ACC112 (cell line): Measurements from ENCODE around the gene OR3A2.
"Not testable (repeated sequence)": the region's sequence is repeated elsewhere in the genome, so short reads cannot be mapped to it uniquely, and the experiment has no call there.

ENCODE experiments used
- H2AFZ ChIP-seq: fragments of 200-600 bp; sonication (generic); one replicate; pipeline ENCODE4 v1.6.0; 2017; ENCODE audit warnings: antibody characterized with exemption, low read length; ENCODE audit not compliant: unreplicated experiment
- H3K27ac ChIP-seq: fragments of 200-600 bp; sonication (generic); 2 replicates; pipeline ENCODE4 v1.5.1; 2014; ENCODE audit warnings: low read depth, mild to moderate bottlenecking, antibody characterized with exemption, low read length, moderate library complexity
- H3K27me3 ChIP-seq: fragments of 200-600 bp; sonication (generic); 2 replicates; pipeline ENCODE4 v1.6.1; 2014; ENCODE audit warnings: mild to moderate bottlenecking, antibody characterized with exemption, low read length, moderate library complexity, mixed read lengths; ENCODE audit not compliant: insufficient read depth
- H3K36me3 ChIP-seq: fragments of 200-600 bp; sonication (generic); 2 replicates; pipeline ENCODE4 v1.6.1; 2016; ENCODE audit warnings: mild to moderate bottlenecking, antibody characterized with exemption, low read length, moderate library complexity, mixed read lengths; ENCODE audit not compliant: insufficient read depth
- H3K4me1 ChIP-seq: fragments of 200-600 bp; sonication (generic); one replicate; pipeline ENCODE4 v1.6.1; 2016; ENCODE audit warnings: low read length, mixed read lengths; ENCODE audit not compliant: insufficient read depth, unreplicated experiment, control insufficient read depth
- H3K4me3 ChIP-seq: fragments of 200-600 bp; sonication (generic); 2 replicates; pipeline ENCODE4 v1.5.1; 2014; ENCODE audit warnings: mild to moderate bottlenecking, low read depth, low read length
- H3K79me2 ChIP-seq: fragments of 200-600 bp; sonication (generic); one replicate; pipeline ENCODE4 v1.6.0; 2016; ENCODE audit warnings: low read length; ENCODE audit not compliant: control insufficient read depth, unreplicated experiment, insufficient read depth

Gene OR3A2

DNA sequence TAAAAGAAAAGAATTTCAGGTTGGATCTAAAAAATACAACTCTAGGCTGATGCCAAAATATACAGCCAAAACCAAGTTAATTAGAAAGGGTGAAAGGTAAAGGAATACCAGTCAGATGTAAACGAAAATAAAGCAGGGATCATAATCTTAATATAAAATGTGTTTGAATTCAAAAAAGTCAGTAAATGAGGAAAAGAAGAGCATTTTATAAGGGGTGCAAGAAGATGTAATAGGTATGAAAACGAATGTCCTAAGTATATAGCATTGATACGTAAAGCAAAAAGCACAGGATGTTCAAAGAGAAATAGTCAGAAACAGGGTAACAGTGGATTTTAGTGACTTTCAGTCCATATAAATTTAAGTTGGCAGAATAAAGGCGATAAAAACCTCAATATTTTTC is 90.5 kb downstream of the OR3A2 start:
- no peaks in the 10 kb centered on the region for H3K4me1 ChIP-seq
- H3K27ac ChIP-seq, result no peak overlapping the region
- H3K4me3 ChIP-seq, result no peak overlapping the region
- no peaks in the 10 kb centered on the region for H3K36me3 ChIP-seq
- no peak overlapping the region for H2AFZ ChIP-seq
- H3K79me2 ChIP-seq, result no peaks in the 10 kb centered on the region
- H3K27me3 ChIP-seq, result peaks cover 9% of the 10 kb centered on the region; the same call in 1 of the 2 replicates

DNA sequence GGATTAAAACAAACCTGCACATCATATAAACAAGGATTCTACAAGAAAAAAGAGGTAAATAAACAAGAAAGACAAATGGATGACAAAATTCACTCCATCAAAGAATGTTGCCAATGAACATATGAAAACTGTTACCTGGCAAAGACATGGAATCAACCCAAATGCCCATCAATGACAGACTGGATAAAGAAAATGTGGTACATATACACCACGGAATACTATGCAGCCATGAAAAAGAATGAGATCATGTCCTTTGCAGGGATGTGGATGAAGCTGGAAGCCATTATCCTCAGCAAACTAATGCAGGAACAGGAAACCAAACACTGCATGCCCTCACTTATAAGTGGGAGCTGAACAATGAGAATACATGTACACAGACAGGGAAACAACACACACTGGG is 92.6 kb downstream of the OR3A2 start:
- H3K27me3 ChIP-seq, H3K4me1 ChIP-seq, H3K27ac ChIP-seq, H3K4me3 ChIP-seq, H2AFZ ChIP-seq, H3K36me3 ChIP-seq, H3K79me2 ChIP-seq: not testable (repeated sequence)

DNA sequence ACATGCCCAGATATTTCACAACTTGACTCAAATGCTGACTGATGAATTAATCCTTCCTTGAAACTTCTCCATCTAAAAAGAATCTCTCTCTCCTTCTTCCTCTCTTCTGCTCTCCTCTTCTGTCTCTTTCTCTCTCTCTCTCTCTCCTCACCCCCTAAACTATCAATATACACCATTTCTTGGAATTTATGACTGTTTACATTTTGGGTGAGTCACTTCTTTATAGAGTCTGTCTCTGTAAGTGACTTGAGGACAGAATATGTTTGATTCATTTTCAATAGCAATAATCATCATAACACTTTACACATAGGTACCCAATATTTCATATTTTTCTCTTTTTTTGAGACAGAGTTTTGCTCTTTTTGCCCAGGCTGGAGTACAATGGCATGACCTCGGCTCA is 103.2 kb downstream of the OR3A2 start:
- Histone ChIP-seq H2AFZ (no peak overlapping the region), H3K27ac (no peak overlapping the region), H3K36me3 (no peaks in the 10 kb centered on the region), H3K27me3 (no peaks in the 10 kb centered on the region), H3K4me1 (no peaks in the 10 kb centered on the region), H3K4me3 (no peak overlapping the region), H3K79me2 (no peaks in the 10 kb centered on the region)

DNA sequence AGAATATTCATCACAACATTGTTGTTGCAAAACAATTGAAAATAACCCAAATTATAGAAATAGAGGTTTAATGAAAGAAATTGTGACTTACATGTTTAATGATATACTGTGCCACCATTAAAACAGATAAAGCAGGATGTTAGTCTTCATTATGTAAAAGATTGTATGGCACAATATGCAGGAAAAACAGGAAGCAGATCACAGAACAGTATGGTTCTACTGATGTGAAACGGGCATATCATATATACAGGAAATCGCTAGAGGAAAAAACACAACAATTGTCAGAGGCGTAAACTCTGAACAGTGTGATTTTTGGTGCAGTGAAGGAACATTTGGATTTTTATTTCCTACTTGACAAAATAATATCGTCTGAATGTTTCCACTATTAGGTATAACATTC is 110.0 kb downstream of the OR3A2 start:
- H3K4me3 ChIP-seq, result no peak overlapping the region
- H3K79me2 ChIP-seq, result no peaks in the 10 kb centered on the region
- H3K4me1 ChIP-seq, result no peaks in the 10 kb centered on the region
- H3K27ac ChIP-seq, result no peak overlapping the region
- H3K36me3 ChIP-seq, result no peaks in the 10 kb centered on the region
- no peaks in the 10 kb centered on the region for H3K27me3 ChIP-seq
- H2AFZ ChIP-seq, result no peak overlapping the region

DNA sequence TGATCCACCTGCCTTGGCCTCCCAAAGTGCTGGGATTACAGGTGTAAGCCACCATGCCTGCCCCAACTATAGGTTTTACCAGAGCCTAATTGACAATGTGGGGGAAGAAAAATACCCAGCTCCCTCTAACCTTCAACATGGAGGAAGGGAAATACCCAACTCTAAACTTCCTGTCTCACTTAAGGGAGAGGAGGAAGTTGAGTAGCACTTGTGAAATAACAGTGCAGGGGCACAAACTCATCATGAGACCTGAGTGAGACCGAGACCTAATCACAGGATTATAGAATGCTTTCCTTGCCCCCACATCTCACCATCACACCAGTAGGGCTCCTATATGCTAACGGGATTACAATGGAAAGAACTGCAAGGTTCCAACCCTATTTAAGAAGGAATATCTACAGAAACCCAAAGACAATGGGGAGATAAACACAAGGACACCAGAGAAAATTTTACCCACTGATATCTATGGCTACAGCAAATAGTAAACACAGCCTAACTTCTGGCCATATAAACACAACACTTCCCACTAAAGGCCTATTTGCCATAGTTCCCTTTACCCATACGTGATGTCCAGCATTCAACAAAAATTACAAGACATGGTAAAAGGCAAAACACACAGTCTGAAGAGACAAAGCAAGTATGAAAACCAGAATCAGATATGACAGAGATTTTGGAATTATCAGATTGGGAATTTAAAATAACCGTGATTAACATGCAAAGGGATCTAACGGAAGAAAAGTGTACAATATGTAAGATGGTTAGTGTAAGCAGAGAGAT is 114.8 kb downstream of the OR3A2 start:
- Histone ChIP-seq H3K4me3 (no peak overlapping the region), H3K36me3 (no peaks in the 10 kb centered on the region), H3K27me3 (no peaks in the 10 kb centered on the region), H3K4me1 (no peaks in the 10 kb centered on the region), H3K27ac (no peak overlapping the region), H2AFZ (no peak overlapping the region), H3K79me2 (no peaks in the 10 kb centered on the region)

DNA sequence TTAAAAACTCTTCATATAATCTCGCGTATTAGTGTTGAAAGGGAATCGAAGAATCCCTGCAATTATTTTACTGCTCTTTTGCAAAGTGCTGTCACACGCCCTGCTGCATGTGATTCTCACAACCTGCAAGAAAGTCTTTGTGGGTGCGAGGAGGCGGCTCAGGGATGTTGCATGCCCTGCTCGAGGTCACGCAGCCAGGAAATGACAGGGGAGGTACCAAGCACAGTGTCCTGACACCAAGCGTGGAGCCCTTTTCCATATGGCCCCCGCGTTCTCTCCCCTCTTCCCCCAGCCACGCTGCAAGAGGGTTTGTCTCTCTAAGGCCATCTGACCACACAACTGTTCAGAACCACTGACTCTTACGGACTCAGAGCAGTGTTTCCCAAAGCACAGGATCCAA is 125.5 kb downstream of the OR3A2 start:
- Histone ChIP-seq H3K4me3 (no peak overlapping the region), H3K79me2 (no peaks in the 10 kb centered on the region), H3K36me3 (no peaks in the 10 kb centered on the region), H2AFZ (no peak overlapping the region), H3K27me3 (peaks cover 4% of the 10 kb centered on the region; the same call in 1 of the 2 replicates), H3K27ac (no peak overlapping the region), H3K4me1 (no peaks in the 10 kb centered on the region)

DNA sequence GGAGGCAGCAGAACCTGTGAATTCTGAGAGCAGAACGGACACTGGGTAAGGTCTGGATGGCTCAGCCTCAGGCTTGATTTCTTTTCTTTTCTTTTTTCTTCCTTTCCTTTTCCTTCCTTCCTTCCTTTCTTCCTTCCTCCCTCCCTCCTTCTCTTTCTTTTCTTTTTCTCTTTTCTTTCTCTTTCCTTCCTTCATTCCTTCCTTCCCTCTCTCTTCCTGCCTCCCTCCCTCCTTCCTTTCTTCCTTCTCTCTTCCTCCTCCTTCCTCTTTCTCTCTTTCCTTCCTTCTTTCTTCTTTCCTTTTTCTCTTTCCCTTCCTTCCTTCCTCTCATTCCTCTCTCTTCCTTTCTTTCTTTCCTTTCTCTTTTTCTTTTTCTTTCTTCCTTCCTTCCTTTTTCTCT is 125.9 kb downstream of the OR3A2 start:
- Histone ChIP-seq H3K79me2 (no peaks in the 10 kb centered on the region), H3K4me3 (no peak overlapping the region), H3K27ac (no peak overlapping the region), H3K36me3 (no peaks in the 10 kb centered on the region), H2AFZ (no peak overlapping the region), H3K4me1 (no peaks in the 10 kb centered on the region), H3K27me3 (peaks cover 4% of the 10 kb centered on the region; the same call in 1 of the 2 replicates)

DNA sequence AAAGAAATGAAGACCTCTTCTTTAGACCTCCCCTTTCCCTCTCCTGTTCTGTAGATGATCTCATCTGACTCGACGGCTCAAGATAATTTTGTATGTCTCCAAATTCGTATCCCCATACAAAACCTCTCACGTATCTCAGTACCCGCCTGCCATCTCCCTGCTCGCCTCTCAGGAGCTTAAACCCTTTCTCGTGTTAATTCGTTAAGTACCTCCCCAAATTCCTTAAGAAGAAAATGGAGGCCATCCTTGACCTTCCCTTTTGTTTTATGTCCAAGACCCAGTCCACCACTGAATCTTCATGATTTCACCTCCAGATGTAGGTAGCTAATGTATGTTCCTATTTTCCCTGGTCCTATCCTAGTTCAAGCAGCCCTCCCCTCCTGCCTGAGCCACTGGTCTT is 129.5 kb downstream of the OR3A2 start:
- Histone ChIP-seq H3K36me3 (no peaks in the 10 kb centered on the region), H3K4me3 (no peak overlapping the region), H2AFZ (no peak overlapping the region), H3K27me3 (no peaks in the 10 kb centered on the region; the same call in 1 of the 2 replicates), H3K27ac (no peak overlapping the region), H3K79me2 (no peaks in the 10 kb centered on the region), H3K4me1 (no peaks in the 10 kb centered on the region)

DNA sequence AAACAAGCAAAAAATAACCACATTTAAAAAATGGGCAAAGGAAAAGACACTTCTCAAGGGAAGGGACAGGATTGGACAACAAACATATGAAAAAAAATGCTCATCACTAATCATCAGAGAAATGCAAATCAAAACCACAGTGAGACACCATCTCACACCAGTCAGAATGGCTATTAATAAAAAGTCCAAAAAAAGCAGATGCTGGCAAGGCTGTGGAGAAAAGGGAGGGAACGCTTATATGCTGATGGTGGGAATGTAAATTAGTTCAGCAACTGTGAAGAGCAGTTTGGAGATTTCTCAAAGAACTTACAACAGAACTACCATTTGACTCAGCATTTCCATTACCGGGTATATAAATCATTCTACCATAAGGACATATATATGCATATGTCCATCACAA is 137.1 kb downstream of the OR3A2 start:
- H3K4me3 ChIP-seq, H3K4me1 ChIP-seq, H3K36me3 ChIP-seq, H3K79me2 ChIP-seq, H3K27ac ChIP-seq, H2AFZ ChIP-seq, H3K27me3 ChIP-seq: not testable (repeated sequence)

DNA sequence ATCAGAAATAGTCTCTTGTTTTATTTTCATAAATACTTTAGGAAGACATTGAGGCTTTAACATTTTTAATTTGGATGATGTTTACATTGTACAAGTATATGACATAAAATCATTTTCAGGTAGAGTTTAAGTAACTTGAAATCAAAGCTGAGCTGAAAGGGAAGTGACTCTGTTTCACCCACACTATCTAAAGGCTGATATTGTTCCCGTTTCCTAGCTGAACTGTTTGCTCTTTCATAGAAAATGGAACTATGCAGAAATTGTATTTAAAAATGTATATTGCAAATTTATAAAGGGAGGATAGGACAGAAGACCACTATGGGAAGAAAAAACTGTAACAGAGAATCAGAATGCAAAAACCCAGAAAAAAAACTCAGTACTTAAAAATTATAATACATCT is 141.3 kb downstream of the OR3A2 start:
- H3K36me3 ChIP-seq, H3K79me2 ChIP-seq, H2AFZ ChIP-seq, H3K27ac ChIP-seq, H3K4me1 ChIP-seq, H3K27me3 ChIP-seq, H3K4me3 ChIP-seq: not testable (repeated sequence)

DNA sequence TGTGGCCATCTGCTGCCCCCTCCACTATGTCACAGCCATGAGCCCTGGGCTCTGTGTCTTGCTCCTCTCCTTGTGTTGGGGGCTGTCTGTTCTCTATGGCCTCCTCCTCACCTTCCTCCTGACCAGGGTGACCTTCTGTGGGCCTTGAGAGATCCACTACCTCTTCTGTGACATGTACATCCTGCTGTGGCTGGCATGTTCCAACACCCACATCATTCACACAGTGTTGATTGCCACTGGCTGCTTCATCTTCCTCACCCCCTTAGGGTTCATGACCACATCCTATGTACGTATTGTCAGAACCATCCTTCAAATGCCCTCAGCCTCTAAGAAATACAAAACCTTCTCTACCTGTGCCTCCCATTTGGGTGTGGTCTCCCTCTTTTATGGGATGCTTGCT is 145.1 kb downstream of the OR3A2 start:
- H3K79me2 ChIP-seq, H3K36me3 ChIP-seq, H2AFZ ChIP-seq, H3K4me1 ChIP-seq, H3K27ac ChIP-seq, H3K27me3 ChIP-seq, H3K4me3 ChIP-seq: not testable (repeated sequence)
